GM13977 (cell line): ENCODE data around the gene ZFAND5.

Experiments
- DNase-seq: peaks from one replicate; pipeline ENCODE4 v3.0.0; 2012; ENCODE audit warnings: low spot score
- CTCF ChIP-seq: IDR thresholded peaks from 2 replicates; pipeline ENCODE4 v1.5.1; 2012; ENCODE audit warnings: mild to moderate bottlenecking, control low read depth; ENCODE audit not compliant: insufficient read depth; ENCODE audit errors: extremely low read depth, missing control alignments
- in situ Hi-C: fragments of 300-500 bp; cut with MboI; formaldehyde crosslinking; loops from one replicate; pipeline ENCODE4 v1.12.0; 2022; ENCODE audit warnings: low sequenced_read_pairs, low pct_unique_long_range_greater_than_20kb, mixed read lengths, inconsistent platforms; ENCODE audit not compliant: unreplicated experiment

Gene ZFAND5

GRCh38 chr9:72356041-72356582 lies 8.9 kb downstream of the ZFAND5 start:
- no peak for TF ChIP-seq CTCF
- DNase-seq: no peak

DNA sequence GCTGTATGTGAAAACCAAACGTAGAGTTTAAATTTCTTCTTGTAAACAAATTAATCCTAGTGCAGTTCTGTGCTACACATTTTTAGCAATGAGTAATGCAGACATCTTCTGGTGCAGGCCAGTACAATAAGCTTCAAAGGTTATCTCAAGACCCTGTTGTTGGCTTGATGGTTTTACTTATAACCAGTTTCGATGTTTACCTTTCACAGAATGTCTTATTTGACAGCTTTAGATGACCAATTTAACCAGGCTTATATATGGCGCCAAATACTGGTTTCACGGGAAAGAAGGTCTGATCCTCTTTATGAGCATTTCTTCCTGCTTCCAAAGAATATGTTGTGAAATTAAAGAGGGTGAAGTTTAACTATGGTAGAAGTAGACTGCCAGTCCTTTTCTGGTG lies 9.9 kb downstream of the ZFAND5 start:
- no peak for TF ChIP-seq CTCF
- in situ Hi-C loops: no loop called here
- no peak for DNase-seq

More at GRCh38 chr9:72356041-72356582, 8.9 kb downstream of the ZFAND5 start:
- in situ Hi-C loops: no loop called here

- no peak for DNase-seq
- no peak for TF ChIP-seq CTCF
- in situ Hi-C loops: no loop called here
Observed at GRCh38 chr9:72354704-72355103, 10.3 kb downstream of the ZFAND5 start.

- DNase-seq: no peak
- in situ Hi-C loops: no loop called here
- no peak for TF ChIP-seq CTCF
Observed at GRCh38 chr9:72353455-72354116, 11.4 kb downstream of the ZFAND5 start.

- DNase-seq: no peak
- no peak for TF ChIP-seq CTCF
- in situ Hi-C loops: no loop called here
Observed at GRCh38 chr9:72352911-72353388, 12.1 kb downstream of the ZFAND5 start.

- TF ChIP-seq CTCF: no peak
- in situ Hi-C loops: no loop called here
- no peak for DNase-seq
Observed at GRCh38 chr9:72351538-72352453, 13.2 kb downstream of the ZFAND5 start.
